ENCODE measurements around the gene TRAPPC6A. TPM values are rescaled to one million over a fixed set of nuclear protein-coding genes. Genes with fewer than 3 reads are reported as not detected.

The TRAPPC6A gene
- total and polyA plus RNA-seq, 3 donors from 2014 or later, result 37.0 to 42.8 (median 38.7) TPM

GRCh38 chr19:45139286-45140143 lies 38.5 kb downstream of the TRAPPC6A start:
- intact Hi-C loops (cut with DNase I; ENCODE audit: low total_unique reads), result no loop called here
- Histone ChIP-seq H3K36me3 (ENCODE audit: low read depth, missing control alignments) (no peaks in the 10 kb centered on the region), H3K4me3 (no peak overlapping the region), H3K27me3 (no peaks in the 10 kb centered on the region), H3K4me1 (peaks cover 7% of the 10 kb centered on the region), H3K27ac (no peak overlapping the region), H3K9me3 (no peaks in the 10 kb centered on the region)
- DNase-seq, result no peak
- no peak for TF ChIP-seq POLR2A (IDR thresholded peaks at IDR 0.05)
- WGBS, 2 donors, result 91 to 96% methylated on average over 18 to 22 of the region's 24 CpGs

DNA sequence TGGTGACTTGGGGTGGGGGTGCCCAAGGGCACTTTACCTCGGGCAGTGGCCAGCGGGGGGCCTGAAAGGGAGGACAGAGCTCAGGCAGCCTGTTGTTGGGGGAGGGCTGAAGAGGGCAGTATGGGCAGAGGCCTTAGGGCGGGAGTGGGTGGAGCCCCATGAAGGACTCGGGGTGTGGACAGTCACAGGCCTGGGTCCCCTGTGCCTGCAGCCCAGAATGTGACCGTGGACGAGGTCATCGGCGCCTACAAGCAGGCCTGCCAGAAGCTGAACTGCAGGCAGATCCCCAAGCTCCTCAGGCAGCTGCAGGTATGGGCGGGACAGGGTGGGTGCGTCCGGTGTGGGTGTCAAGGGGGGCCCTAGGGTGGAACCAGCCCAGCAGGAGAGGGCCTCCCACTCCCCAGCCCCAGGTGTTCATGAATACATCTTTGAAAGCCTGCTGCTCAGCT lies 39.7 kb downstream of the TRAPPC6A start:
- Histone ChIP-seq H3K36me3 (ENCODE audit: low read depth, missing control alignments) (no peaks in the 10 kb centered on the region), H3K27me3 (no peaks in the 10 kb centered on the region), H3K4me3 (no peak overlapping the region), H3K9me3 (no peaks in the 10 kb centered on the region), H3K27ac (no peak overlapping the region), H3K4me1 (peaks cover 7% of the 10 kb centered on the region)
- 87 to 96% methylated on average over 7 to 11 of the region's 11 CpGs for WGBS, 2 donors
- intact Hi-C loops (cut with DNase I; ENCODE audit: low total_unique reads), result no loop called here
- DNase-seq, result no peak
- no peak for TF ChIP-seq POLR2A (IDR thresholded peaks at IDR 0.05)
- TF ChIP-seq, protein P1, sequence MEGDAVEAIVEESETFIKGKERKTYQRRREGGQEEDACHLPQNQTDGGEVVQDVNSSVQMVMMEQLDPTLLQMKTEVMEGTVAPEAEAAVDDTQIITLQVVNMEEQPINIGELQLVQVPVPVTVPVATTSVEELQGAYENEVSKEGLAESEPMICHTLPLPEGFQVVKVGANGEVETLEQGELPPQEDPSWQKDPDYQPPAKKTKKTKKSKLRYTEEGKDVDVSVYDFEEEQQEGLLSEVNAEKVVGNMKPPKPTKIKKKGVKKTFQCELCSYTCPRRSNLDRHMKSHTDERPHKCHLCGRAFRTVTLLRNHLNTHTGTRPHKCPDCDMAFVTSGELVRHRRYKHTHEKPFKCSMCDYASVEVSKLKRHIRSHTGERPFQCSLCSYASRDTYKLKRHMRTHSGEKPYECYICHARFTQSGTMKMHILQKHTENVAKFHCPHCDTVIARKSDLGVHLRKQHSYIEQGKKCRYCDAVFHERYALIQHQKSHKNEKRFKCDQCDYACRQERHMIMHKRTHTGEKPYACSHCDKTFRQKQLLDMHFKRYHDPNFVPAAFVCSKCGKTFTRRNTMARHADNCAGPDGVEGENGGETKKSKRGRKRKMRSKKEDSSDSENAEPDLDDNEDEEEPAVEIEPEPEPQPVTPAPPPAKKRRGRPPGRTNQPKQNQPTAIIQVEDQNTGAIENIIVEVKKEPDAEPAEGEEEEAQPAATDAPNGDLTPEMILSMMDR (IDR thresholded peaks at IDR 0.05), result no peak

DNA sequence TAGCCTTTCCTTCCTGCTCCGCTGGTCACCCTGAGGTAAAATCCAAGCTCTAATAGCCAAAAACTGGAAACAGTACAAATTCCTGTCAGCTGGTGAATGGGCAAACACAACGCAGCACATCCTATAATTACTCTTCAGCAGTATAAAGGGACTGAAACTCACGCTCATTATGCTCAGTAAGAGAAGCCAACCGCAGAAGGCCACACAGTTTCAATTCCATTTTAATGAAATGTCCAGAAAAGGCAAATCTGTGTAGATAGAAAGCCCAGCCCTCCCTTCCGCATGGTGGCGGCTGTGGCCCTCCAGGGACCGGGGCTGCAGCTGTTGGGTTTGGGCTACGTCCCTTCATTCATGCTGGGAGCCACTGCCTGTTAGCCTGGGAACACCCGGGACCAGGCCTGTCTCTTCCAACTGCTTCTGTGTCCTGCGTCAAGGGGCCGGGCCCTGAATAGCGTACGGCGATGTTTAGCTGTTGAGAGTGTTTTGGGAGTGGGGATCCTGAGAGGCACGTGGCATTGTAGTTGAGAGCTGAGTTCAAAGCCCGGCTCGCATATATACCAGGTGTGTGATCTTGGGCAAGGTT lies 40.8 kb downstream of the TRAPPC6A start:
- intact Hi-C loops (cut with DNase I; ENCODE audit: low total_unique reads), result no loop called here
- no peaks in the 10 kb centered on the region for H3K36me3 ChIP-seq (ENCODE audit: low read depth, missing control alignments)
- no peaks in the 10 kb centered on the region for H3K9me3 ChIP-seq
- TF ChIP-seq, protein P1 (IDR thresholded peaks at IDR 0.05), result no peak
- no peak for TF ChIP-seq POLR2A (IDR thresholded peaks at IDR 0.05)
- no peak overlapping the region for H3K4me3 ChIP-seq
- H3K27me3 ChIP-seq, result no peaks in the 10 kb centered on the region
- H3K27ac ChIP-seq, result no peak overlapping the region
- no peak for DNase-seq
- peaks cover 7% of the 10 kb centered on the region for H3K4me1 ChIP-seq
- WGBS, 2 donors, result 72 to 76% methylated on average over 11 to 17 of the region's 17 CpGs

- Histone ChIP-seq H3K4me3 (no peak overlapping the region), H3K9me3 (no peaks in the 10 kb centered on the region), H3K4me1 (peaks cover 7% of the 10 kb centered on the region), H3K36me3 (ENCODE audit: low read depth, missing control alignments) (no peaks in the 10 kb centered on the region), H3K27ac (no peak overlapping the region), H3K27me3 (no peaks in the 10 kb centered on the region)
- DNase-seq, result no peak
- WGBS, 2 donors, result 68 to 77% methylated on average over 8 to 12 of the region's 12 CpGs
- intact Hi-C loops (cut with DNase I; ENCODE audit: low total_unique reads), result no loop called here
- TF ChIP-seq POLR2A (IDR thresholded peaks at IDR 0.05), result no peak
- TF ChIP-seq, protein P1 (IDR thresholded peaks at IDR 0.05), result no peak
Observed at GRCh38 chr19:45136507-45137178, 41.4 kb downstream of the TRAPPC6A start.
